Measurements from ENCODE around the gene CHRNA4.
"Not testable (repeated sequence)": the region's sequence is repeated elsewhere in the genome, so short reads cannot be mapped to it uniquely, and the experiment has no call there.

The CHRNA4 gene

DNA sequence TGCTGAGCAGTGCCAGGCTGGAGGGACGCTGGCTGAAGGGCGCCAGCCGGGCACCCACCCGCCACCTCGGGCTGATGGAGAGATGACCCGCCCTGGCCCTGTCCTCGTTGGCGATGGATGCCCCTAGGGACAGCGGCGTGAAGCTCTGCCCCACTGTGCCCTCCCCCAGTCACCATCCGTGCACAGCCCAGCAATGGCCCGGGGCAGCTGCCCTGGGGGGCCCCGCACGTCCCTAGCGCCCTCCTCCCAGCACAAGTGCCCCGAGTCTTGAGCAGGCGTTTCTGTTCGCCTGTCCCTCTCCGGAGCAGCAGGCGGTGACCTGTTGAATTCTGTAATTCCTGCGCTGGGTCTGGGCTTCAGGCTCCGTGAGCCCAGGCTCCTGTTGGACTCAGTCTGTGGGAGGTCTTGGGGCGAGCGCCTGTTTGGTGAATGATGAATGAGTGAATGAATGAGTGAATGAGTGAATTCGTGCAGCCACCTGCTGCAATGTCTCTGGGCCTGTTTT lies 36.8 kb upstream of the CHRNA4 start:
- DNase-seq (ENCODE audit: low read depth in 2 of 2), result no peak

DNA sequence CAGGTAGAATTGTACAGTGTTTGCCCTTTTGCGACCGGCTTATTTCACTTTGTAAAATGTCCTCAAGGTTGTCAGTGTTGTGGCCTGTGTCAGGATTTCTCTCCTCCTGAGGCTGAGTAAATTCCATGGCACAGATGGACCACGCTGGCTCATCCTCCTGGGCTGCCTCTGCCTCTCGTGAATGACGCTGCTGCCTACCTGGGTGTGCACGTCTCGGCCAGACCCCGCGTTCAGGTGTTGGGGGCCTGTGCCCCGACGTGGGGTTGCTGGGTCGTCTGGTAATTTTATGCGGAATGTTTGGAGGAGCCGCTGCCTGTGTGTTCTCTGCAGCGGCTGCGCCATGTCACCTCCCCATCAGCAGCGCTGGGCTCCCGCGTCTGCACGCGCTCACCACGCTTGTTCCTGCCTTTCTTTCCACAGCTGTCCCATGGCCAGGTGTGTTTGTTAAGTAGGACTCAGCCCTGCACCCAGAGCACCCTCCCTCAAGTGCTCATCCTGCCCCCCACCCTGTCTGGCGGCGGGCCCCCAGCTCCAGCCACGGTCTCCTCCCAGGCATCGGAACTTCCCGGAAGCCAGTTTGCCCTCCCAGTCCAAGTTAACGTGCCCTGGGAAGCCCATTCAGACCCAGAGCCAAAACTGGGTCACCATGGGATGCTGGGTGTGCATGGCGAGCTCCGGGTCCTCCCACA lies 36.1 kb upstream of the CHRNA4 start:
- DNase-seq (ENCODE audit: low read depth in 2 of 2), result no peak

DNA sequence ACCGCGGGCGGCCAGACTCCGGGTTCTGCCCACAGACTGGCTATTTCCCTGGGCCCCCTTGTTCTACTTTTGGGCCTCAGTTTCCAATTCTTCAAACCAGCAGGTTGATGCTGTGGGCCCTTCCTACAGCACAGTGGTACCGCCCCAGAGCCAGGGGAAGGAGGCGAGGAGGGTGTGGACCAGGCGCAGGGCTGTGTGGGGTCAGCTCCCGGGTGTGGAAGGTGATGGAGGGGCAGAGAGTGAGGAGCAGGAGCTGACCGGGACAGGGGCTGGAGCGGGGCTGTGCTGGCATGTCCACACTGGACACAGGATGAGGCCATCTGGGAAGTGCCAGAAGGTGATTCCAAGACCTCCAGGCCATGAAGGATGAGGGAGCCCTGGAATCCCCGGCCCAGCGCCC lies 35.2 kb upstream of the CHRNA4 start:
- no peak for DNase-seq (ENCODE audit: low read depth in 2 of 2)

DNA sequence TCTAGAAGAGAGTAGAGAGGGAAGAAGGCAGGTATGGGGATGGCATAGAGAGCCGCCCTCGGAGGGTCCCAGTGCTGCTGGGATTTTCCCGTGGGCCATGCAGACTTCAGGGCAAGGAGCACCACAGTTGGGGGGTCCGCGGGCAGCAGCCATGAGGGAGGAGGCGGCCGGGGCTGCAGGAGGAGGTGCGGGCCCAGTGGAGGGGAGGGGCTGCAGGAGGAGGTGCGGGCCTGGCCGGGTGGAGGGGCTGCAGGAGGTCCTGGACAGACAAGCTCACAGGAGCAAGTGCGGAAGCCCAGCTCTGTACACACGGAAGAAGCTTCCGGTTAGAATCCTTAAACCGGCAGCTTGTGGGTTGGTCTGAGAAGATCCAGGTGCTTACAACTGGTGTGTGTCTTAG lies 34.6 kb upstream of the CHRNA4 start:
- DNase-seq (ENCODE audit: low read depth in 2 of 2), result no peak

DNA sequence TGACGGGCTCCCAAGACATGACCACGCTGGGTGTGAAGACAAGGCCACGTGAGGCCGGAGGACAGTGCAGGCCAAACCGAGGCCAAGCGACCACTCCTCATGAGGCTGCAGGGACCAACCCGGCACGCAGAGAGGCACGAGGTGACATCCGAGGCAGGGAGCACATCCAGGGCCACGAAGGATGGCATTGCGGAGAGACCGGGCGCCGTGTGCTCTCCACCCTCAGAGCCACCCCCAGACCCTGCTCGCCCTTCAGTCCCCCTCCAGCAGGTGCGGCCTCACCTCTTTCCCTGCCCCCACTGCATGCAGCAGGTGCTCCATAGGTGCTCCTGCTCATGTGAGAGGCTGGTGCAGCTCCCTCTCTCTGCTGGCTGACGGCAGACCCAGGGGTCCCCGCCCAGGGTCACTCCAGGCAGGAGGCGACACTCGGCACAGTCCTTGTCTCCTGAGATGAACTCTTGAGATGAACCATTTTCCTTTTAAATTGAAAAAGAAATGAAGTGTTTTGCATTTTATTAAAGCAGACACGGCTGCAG lies 33.8 kb upstream of the CHRNA4 start:
- DNase-seq (ENCODE audit: low read depth in 2 of 2), result no peak

DNA sequence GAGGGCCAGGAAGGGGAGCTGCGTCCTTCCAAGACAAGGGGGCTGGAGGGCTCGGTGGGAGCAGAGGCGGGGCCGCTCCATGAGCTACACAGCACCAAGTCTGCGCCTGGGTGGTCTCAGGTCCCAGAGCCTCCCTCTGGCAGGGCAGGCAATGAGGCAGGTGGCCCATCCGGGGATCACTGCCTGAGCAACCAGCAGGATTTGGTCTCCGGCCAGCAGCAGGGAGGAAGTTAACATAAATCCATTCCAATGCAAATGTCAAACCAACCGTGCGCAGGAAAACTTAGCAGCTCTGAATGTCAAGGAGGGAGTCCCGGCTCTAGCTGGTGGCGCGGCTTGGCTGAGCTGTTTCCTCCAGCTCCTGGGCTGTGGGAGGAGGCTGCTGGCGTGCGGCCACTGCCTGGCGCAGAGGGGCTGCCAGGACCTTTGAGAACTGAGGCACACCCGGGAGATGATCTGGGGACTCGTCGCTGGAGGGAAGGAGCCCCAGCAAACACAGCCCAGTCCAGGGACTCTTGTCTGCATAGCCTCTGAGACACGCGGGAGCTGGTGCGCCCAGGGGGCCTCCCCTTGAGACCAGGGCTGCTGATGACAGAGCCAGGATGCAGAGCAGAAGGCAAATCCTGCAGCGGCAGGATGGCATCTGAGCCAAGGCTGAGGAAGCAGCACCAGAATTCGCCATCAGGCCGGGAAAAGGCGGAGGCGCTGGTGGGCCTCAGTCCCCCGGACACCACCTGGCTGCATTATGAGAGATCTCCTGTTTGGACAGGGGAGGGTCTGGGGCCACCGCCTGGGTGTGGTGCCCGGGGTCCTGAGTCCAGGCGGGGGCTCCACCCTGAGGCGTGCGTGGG lies 33.1 kb upstream of the CHRNA4 start:
- no peak for DNase-seq (ENCODE audit: low read depth in 2 of 2)

DNA sequence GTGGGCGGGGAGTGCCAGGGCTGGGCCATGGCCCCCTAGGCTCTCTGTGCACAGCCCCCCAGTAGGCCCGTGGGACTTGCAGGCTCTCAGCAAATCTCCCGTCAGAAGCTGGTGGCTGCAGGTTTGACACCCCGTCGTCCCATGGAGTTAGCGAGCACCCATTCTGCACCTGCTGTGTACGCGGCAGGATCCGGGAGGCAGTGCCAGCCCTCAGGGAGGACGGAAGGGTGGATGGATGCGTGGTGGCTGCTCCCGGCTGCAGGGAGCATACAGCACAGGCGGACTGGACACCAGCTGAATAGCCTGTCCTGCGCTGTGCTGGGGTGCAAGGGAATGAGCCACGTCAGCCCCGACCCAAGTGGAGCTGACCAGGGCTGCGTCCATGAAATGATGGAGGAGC lies 32.4 kb upstream of the CHRNA4 start:
- no peak for DNase-seq (ENCODE audit: low read depth in 2 of 2)

DNA sequence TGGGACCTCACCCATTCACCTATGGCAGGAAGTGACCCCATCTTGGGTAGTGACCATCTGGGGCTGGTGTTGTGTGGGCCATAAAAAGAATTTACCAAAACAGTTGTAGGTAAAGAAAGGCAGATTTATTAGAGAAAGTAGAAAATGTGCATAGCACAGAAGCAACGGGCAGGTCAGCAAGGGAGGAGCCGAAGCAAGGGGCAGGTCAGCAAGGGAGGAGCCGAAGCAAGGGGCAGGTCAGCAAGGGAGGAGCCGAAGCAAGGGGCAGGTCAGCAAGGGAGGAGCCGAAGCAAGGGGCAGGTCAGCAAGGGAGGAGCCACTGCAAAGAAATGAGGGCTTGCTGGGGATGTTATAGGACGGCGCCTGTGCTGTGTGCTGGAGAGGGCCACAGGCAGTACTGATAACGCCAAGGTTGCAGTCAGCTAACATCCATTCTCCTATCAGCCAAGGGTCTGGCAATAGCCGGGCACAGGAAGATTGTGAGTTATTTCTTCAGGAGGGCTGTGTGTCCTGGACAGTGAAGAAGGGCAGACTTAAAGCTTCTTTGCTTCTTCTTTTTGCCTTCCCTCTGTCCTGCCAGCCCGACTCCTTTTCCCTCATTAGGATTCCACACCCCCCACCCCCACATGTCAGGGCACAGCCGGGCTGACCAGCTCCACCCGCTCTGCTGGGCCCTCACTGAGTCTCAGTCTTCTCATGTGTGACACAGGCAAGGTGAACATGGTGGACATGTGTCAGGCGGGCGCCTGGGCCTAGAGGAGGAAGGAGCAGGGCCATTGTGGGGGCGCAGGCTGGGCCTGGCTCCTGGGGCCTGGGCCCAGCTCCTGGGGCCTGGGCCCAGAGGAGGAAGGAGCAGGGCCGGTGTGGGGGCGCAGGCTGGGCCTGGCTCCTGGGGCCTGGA lies 31.6 kb upstream of the CHRNA4 start:
- DNase-seq (ENCODE audit: low read depth in 2 of 2), result no peak

DNA sequence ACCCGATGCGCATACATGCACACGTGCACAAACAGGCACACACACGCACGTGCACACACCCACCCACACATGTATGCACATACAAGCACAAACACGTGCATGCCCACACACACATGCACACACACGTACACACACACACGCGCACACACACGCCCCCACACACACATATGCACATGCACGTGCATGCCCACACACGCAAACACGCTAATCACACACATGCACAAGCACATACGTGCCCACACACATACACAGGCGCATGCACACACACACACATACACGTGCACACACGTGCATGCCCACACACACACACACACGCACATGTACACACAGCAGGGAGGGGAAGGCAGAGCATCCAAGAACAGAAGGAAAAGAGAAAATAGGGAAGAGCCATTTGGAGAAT lies 26.8 kb upstream of the CHRNA4 start:
- no peak for DNase-seq (ENCODE audit: low read depth in 2 of 2)

DNA sequence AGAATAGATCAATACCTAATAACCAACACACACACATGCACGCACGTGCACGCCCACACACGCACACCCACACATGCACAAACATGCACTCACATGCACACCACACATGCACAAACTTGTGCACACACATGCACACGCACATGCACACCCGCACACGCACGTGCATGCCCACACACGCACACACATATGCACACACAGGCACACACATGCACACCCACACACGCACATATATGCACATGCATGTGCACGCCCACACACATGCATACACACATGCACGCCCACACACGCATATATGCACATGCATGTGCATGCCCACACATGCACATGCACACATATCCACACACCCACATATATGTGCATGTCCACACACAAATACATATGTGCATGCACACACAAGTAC lies 26.2 kb upstream of the CHRNA4 start:
- no peak for DNase-seq (ENCODE audit: low read depth in 2 of 2)

DNA sequence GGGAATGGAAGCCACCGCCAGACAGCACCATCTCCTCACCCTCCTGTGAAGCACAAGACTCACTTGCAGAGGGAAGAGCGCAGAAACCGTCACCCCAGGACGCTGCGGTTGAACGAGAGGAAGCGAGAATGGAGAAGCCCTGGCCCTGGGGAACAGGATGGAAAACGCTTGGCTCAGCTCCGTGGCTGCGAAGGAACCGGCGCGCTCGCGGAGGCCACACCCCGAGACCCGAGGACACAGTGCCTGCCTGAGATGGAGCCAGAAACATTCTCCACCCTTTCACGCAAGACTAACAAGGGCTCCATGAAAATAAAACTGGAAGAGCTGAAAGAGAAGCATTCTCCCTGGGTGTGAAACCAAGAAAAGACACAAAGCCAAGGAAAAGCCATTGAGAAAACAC lies 25.3 kb upstream of the CHRNA4 start:
- no peak for DNase-seq (ENCODE audit: low read depth in 2 of 2)

DNA sequence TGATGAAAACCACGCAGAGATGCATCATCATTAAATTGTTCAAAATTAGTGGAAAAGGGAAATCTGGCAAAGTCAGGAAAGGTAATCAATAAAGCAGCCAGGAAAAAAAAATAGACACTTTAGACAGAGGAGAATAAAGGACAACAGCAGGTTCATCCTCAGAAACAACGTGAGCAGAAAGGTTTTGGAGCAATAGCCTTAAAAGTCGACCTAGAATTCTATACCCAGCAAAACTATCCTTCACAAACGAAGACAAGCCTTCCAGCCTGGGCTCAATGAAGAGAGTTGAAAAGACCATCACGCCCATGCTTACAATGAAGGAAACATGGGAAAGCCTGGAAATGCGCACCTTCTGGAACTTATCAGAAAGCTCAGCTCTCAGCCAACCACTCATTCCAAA lies 24.7 kb upstream of the CHRNA4 start:
- no peak for DNase-seq (ENCODE audit: low read depth in 2 of 2)

DNA sequence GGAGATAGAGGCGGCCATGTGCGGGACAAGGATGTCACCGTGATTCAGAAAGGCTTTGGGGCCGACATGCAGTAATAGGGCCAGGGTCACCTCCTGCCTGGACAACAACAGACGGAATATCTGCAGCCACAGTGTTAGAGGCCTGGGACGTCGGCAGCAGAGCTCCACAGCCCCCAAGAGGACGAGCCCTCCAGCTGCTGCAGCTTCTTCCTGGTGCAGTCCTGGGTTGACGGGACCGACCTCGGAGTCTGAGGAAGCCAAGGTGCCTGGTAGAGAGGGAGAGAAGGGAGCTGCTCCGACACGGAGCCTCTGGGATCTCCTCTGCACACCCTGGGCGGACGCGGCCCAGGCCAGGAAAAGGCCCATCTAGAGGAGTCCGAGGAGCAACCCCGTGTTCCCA lies 23.2 kb upstream of the CHRNA4 start:
- DNase-seq (ENCODE audit: low read depth in 2 of 2), result no peak

DNA sequence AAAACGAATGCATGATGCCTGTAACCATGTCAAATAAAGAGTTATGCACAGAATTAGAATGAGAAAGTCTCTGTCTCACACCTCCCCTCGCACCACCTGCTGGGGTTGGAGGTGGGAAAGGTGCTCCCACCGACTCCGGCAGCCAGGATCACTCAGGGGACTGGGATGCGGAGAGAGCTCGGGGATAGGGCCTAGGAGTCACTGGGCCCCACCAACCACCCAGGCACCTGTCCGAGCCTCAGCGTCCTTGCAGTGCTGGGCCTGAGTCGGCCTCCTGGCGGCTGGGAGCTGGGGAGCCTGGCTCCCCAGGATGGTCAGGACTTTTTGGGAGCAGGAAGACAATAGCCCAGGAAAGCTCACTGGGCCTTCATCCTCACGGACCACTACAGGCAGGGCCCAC lies 22.4 kb upstream of the CHRNA4 start:
- DNase-seq (ENCODE audit: low read depth in 2 of 2), result no peak

DNA sequence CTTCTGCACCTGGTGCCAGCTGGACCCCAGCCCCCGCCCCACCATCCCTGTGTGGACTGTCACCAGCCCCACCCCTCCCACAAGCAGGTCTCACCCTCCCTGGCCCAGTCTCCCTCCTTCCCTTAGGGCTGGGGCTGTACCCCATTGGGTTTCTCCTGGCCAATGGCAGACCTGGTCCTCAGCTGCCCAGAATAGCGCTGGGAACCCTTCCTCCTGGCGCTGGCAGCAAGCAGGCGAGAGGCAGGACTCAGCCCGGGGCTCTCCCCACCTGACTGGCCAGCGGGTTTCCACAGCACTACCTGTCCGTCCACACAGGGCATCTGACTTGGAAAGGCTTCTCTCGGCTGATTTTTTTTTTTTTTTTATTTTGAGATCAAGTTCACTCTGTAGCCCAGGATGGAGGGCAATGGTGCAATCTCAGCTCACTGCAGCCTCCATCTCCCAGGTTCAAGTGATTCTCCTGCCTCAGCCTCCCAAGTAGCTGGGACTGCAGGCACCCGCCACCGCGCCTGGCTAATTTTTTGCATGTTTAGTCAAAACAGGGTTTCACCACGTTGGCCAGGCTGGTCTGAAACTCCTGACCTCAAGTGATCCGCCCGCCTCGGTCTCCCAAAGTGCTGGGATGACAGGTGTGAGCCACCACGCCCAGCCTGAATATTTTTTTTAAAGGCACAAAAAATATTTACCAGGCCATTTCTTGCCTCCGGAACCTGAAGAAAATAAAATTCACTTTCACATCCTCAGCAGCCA lies 21.6 kb upstream of the CHRNA4 start:
- DNase-seq (ENCODE audit: low read depth in 2 of 2), result no peak

DNA sequence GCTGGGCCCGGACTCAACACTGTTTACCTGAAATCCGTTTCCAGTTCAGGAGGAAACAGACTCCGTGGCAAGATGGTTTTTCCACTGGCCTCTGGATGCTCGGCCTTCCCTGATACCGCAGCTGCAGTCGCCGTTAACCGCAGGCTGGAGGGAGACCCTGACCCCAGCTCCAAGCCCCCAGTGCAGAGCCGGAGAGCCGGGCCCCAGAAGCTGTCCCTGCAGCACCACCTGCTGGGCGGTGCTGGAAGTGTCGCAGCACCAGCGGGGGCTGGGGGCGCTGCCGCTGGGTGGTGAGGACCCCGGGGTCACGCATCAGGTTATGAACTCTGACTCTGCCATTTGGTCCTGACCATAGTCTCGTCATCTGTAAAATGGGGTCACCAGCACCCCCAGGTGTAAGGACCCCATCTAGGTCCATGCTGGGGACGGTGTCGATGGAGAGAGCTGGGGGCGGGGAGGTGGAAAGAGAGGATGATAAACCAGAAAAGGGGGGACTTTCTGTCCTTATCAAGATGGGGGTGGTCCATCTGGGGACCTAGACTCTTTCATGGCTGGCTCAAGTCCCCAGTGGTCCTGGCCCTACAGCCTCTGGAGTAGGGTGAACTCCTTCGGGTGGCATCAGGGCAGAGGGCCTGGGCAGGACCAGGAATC lies 20.8 kb upstream of the CHRNA4 start:
- no peak for DNase-seq (ENCODE audit: low read depth in 2 of 2)

DNA sequence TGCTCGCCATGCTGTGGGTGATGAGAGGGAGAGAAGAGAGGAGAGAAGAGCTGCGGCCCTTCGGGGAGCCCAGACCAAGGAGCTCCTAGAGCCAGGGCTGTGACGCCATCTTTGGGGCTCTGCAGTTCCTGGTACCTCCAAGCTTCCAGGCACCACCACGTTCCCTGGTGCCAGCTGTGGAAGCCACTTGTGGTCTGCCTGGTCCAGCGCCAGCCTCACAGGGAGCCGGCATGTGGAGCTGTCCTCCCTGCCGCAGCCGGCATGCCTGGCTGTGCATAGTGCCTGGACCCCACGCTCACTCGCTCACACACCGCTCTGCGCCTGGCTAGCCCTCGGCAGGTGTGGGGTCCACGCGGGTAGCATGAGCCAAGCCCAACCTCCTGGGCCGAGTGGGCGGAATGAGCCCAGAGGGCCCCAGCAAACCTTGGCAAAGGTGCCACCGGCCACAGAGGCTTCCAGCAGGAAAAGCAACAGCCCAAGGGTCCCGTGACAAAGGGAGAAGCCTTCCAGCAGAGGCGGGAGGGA lies 19.3 kb upstream of the CHRNA4 start:
- no peak for DNase-seq (ENCODE audit: low read depth in 2 of 2)

DNA sequence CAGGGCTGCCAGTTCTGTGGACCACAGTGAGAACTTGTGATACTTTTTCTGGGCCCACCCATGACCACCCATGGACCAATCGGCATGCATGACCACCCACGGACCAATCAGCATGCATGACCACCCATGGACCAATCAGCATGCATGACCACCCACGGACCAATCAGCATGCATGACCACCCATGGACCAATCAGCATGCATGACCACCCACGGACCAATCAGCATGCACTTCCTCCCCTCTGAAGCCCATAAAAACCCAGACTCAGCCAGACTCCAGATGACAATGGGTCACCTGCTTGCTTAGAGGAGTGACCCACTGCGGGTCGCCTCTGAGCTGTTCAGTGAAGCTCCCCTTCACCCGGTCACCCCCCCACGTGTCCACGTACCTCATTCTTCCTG lies 18.7 kb upstream of the CHRNA4 start:
- DNase-seq (ENCODE audit: low read depth in 2 of 2), result not testable (repeated sequence)

DNA sequence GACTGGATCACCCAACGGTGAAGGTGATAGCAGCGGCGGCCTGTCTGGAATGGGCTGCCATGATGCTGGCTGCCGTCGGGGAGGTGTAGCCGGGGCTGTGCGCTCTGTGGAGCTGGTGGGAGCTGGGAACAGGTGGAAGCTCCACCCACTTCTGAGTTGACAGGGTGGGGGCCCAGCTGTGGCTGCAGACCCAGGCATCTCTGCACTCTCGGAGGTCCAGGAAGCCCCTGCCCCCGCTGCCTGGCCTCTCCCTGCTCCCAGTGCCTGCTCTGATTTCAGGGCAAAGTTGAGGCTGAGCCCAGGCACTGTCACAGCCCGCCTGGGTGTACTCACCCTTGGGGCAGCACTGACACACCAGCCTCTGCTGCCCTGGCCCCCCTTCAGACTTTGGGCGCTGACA lies 18.1 kb upstream of the CHRNA4 start:
- no peak for DNase-seq (ENCODE audit: low read depth in 2 of 2)

DNA sequence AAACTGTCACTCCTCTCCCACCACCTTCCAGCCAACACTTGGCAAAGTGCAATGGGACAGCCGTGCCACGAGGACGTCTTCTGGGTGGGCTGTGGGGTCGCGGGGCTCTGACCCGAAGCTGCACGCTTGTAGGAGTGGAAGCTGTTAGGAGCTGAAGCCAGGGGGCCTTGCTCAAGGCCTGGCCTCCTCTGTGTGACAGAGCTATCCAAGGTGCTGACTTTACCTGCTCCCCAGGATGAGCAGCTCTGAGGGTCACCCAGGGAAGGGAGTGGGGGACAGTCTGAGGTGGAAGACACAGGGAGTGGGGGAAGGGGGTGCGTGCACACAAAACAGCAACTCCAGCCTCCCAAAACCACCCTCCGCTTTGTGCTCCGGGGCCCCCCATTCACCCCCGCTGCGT lies 17.5 kb upstream of the CHRNA4 start:
- DNase-seq (ENCODE audit: low read depth in 2 of 2), result no peak

Measured in stimulated activated CD8-positive, alpha-beta memory T cell treated with anti-CD3 and anti-CD28 coated beads, Interleukin-7, amount 100 ng/mL, for 4 hours (primary cell).